Central memory CD4-positive, alpha-beta T cell (primary cell): ENCODE measurements around the gene FUBP1.
"Not testable (repeated sequence)": the region's sequence is repeated elsewhere in the genome, so short reads cannot be mapped to it uniquely, and the experiment has no call there.

Source experiments
- DNase-seq: peaks from one replicate; pipeline ENCODE4 v3.0.0; 2022
- total RNA-seq, 3 experiments: gene quantifications; one replicate each; lab custom pipeline; 2026; lab: John Stamatoyannopoulos, UW

The FUBP1 gene
- 284 to 581 (median 366) reads per million in 3 experiments for total RNA-seq

DNA sequence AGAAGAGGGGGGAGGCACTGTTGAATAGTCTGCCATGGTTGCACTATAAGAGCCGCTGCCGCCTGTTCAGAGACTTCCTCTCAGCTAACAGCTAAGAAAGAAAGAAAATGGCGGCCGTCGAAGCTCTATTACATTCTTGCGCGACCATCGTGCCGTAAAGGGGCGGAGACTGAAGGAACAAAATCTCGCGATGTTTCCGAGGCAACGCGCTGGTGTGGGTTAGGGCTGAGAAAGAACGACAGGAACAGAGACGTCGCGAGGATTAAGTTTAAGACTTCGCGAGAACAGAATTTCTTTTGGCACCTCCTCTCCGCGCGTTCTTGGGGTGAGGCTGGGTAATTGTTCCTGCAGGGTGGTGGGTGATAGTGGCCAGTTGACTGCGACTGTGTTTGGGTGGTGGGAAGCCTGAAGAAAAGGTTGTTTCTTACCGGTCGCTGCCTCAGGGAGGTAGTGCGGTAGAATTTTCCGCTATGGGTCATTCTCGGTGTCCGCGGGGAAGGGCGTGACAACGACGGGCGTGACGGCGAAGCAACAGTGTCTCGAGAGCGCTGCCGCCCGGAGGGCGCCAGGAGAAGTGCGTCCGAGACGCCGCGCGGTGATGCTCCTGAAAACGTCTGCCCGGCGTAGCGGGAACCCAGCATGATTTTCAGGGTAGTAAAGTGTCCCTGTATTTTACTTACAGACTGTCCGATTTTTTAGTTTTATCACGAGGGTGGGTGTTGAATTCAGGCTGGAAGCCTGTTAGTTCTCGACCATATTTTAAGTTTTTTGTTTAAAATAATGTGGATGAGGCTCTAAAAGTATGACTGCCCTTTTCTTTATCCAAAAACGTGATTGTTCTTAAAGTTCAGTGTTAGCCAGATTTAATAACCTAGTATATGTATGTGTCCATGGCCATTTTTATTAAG is at the start of gene FUBP1:
FUBP1 (minus strand) TSS at position 104 of the 908 bp plus-strand sequence; CDS start at position 36, 68 bp downstream.
- peak; percentile 97 for DNase-seq

- DNase-seq: not testable (repeated sequence)
Measured at GRCh38 chr1:78021134-78021533, 42.3 kb upstream of the FUBP1 start.

- no peak for DNase-seq
Measured at GRCh38 chr1:78019024-78019423, 40.2 kb upstream of the FUBP1 start.

DNA sequence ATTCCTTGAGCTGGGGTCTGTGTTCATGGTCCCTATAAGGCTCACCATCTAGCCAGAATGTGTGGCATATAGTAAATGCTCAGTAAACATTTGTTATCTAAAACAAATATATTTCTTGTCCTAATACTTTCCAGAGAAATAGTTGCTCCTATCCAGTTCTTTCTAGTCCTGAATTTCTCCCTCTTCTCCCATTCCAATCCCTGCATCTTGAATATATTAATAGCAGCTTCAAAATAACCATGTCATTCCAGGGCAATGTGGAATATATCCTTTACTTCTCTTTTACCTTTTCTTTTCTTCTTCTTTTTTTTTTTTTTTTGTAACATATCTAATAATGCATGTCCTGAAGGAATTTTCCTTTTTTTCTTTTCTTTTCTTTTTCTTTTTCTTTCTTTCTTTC is 36.3 kb upstream of the FUBP1 start:
- no peak for DNase-seq

DNA sequence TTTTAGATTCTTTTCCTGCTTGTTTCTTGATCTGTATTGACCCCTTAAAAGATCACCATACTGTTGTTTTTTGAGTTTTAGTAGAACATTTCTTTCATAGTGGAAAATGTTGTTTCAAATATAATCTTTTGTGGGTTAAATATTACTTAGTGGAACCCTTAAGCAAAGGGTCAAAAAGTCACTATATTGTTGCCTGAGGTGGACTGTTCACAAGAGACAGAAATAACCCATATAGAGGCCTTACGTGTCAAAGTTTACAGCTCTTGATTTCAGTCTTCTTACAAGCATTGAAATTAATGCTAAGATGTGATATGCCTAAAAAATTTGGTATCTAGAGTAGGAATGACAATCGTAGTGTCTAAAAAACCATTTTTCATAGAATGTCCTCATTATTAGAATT is 32.2 kb upstream of the FUBP1 start:
- no peak for DNase-seq

GRCh38 chr1:78009836-78010235 is 31.0 kb upstream of the FUBP1 start:
- no peak for DNase-seq

- DNase-seq: no peak
Measured at GRCh38 chr1:78009276-78009675, 30.4 kb upstream of the FUBP1 start.

DNA sequence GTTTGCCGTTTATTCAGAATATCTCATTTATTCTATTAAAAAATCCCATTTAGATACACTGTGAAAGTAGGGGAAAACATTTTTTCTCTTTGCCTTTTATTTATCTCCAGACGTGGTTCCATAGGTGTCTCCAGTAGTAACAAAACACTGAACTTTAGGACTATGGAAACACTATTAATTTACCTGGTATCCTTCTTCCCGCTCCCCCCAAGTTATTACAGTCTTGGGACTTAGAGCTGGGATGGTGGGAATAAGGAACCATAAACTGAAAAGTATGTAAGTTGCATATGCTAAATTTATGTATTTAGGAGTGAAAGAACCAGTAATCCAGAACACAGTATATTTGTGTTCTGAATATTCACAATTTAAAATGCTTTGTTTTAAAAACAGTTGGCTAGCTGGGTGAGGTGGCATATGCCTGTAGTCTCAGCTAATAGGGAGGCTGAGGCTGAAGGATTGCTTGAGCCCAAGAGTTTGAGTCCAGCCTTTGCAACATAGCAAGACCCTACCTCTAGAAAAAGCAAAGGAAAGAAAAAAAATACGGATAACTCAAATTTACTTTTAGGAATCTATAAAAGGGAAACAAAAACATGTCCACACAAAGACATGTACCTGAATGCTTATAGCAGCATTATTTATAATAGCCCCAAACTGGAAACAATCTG is 28.9 kb upstream of the FUBP1 start:
- DNase-seq: no peak

DNA sequence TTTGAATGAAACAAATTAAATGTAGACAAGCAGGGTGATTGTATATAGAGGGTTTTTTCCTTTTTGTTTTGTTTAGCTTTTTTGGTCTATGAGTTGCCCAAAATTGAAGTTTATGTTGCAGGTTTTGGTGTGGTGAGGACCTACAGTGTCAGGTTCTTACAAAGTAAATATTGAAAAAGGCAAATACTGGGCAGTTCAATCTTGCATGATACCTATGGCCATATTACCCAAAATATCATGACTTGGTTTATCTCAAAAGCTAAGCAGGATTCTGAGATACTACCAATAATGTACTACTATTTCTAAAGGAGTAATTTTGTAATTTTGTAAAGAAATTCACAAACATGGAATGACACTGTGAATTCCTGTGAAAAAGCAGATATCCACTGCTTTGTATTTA is 27.6 kb upstream of the FUBP1 start:
- DNase-seq: no peak

DNA sequence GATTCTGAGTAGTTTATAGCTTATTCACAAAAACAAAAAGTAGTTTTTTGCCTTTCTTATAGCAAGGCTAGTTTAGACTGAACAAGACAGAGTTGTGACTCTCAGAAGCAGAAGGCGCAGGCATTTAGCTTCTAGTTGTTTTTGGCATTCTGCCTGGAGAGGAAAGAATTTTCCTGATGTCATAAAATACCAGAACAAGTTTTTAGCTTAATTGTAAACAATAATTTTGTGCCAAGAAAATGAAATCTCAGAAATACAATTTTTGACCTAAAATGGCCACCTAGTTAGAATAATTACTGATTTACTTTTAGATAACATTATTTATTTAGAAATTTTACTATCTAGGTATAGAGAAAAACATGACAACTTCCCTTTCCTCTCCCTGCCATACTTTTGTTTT is 26.9 kb upstream of the FUBP1 start:
- peak; percentile 13 for DNase-seq

DNA sequence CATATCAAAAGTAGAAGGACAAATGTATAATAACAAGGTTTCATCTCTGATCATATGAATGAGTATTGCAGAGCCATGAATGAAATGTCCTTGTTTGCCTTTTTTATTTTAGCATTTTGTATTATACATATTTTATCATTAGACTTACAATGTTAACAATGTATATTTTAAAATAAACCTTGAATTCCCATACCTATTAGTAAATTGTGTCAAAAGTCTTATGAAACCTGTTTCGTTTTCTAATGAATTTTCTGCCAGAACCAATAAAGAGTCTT is 26.5 kb upstream of the FUBP1 start:
- DNase-seq: no peak

DNA sequence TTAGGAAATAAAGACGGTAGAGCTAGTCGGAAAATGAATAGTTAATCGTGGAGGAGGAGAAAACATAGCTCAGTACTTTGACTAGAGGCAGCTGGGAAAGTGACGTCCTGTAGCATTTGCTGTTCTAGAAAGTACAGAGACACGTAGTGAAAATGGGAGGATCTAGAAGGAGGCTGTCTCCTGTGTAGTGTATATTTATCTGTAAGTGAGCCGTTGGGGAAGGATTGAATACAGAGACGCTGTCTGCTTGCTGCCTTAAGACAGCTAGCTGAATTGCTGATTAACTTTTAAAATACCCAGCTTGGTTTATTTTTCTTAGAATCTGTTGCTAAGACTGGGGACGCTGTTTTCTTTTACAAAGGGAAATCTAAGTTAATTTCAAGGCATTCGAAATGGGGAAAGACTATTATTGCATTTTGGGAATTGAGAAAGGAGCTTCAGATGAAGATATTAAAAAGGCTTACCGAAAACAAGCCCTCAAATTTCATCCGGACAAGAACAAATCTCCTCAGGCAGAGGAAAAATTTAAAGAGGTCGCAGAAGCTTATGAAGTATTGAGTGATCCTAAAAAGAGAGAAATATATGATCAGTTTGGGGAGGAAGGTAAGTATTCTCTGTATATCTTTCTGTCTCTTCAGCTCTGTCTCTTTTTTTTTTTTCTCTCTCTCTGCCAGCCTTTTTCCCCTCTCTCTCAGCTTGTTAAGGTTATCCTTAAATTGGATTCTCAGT is 26.0 kb upstream of the FUBP1 start, which contains the start of gene DNAJB4:
DNAJB4 (plus strand) TSS at position 221 of the 729 bp plus-strand sequence; CDS start at position 393, 172 bp downstream.
- peak; percentile 88 for DNase-seq

GRCh38 chr1:78003882-78004718 is 25.2 kb upstream of the FUBP1 start:
- DNase-seq: no peak

- DNase-seq: no peak
Measured at GRCh38 chr1:78003070-78003746, 24.3 kb upstream of the FUBP1 start.

DNA sequence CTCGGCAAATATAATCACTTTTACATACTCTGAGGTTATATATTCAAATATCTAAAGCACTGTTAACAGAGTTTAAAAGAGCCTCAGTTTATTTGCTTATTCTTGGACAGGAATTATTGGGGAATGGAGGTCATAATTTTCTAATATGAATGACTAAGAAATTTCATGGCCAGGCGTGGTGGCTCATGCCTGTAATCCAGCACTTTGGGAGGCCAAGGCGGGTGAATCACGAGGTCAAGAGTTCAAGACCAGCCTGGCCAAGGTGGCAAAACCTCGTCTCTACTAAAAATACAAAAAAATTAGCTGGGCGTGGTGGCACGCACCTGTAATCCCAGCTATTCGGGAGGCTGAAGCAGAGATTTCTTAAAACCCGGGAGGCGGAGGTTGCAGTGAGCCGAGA is 21.7 kb upstream of the FUBP1 start:
- not testable (repeated sequence) for DNase-seq

GRCh38 chr1:77996734-77997133 is 17.9 kb upstream of the FUBP1 start:
- no peak for DNase-seq

DNA sequence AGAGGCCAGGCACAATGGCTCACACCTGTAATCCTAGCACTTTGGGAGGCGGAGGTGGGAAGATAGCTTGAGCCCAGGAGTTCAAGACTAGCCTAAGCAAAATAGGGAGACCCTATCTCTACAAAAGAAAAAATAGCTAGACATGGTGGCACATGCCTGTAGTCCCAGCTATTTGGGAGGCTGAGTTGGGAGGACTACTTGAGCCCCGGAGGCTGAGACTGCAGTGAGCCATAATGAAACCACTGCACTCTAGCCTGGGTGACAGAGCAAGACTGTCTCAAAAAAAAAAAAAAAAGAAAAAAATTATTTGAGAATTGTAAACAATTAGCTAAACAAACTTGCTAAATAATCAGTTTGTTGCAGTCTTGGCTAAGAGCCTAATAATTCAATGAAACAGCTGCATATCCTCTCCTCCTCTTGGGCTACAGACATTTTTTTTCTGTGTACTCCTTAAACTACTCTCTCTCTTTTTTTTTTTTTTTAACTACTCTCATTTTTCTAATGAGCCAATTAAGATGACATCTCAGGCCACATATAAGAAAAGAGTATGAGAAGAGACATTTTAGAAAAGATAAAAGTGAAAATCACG is 15.3 kb upstream of the FUBP1 start:
- no peak for DNase-seq

- DNase-seq: no peak
Measured at GRCh38 chr1:77991638-77992037, 12.8 kb upstream of the FUBP1 start.

DNA sequence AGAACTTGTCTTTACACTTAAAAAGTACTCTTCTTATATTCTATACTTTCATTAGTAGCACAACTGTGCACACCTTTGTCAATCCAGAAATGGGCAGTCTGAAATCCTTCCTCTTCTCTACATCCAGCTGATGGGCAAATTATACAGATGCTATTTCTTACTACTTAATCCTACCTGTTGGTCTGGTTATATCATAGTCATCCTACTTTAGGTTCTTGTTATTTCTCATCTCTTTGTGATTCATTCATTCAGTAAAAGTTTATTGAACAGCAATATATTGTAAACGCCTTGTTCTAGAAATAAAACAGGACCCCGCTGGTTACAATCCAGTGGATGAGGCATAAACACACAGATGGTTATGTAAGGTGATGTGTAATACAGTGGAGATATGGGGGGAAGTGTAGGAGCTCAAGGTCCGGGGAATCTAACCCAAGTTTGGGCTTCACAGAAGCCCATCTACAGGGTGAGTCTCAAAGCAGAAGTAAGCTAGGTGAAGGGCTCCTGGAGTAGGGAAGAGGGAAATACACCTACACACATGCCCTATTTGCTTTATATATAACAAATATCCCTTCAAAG is 11.8 kb upstream of the FUBP1 start:
- DNase-seq: no peak

DNA sequence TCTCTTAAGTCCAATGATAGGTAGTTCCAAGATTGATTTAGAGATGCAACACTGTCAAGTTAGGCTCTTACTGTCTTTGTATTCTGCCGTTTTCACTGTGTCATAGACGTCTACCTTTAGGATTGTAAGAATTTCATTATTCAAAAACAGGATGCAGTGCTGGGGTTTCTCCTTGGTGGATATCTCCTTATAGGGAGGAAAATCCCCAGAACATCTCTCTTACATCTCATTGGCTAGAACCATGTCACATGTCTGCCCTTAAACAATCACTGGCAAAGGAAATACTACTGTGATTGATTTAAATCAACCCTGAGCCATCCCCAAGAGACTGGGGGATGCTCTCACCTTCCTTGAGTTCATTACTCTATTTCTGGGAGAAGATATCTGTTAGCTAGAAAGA is 10.9 kb upstream of the FUBP1 start:
- no peak for DNase-seq

DNA sequence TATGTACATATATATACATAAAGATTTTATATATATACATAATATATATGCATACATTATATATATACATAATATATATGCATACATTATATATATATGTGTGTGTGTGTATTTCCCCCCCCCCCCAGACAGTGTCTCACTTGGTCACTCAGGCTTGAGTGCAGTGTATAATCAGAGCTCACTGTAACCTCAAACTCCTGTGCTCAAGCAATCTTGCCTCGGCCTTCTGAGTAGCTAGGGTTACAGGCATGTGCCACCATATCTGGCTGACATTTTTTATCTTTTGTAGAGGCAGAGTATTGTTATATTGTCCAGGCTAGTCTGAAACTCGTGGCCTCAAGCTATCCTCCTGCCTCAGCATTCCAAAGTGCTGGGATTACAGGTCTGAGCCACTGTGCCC is 9.0 kb upstream of the FUBP1 start:
- DNase-seq: no peak
